CD4-positive, alpha-beta memory T cell (primary cell): ENCODE results near the gene COLGALT1. TPM values are rescaled to one million over a fixed set of nuclear protein-coding genes. Genes with fewer than 3 reads are reported as not detected.

Experiments used
- CTCF ChIA-PET: fragments of 350-600 bp; sonication (Branson Sonifier 250); formaldehyde crosslinking; loops from one replicate; lab custom pipeline; 2021; ENCODE audit warnings: inconsistent platforms; ENCODE audit not compliant: partially characterized antibody; lab: Charles Lee
- POLR2A ChIA-PET: fragments of 350-600 bp; sonication (Branson Sonifier 250); formaldehyde crosslinking; loops from one replicate; lab custom pipeline; 2021; ENCODE audit not compliant: partially characterized antibody; lab: Charles Lee
- DNase-seq, 5 donors: peaks; one replicate each; pipeline versions ENCODE4 v3.0.0 to v3.0.0-alpha.2; 2020 to 2022; ENCODE audit warnings: mixed read lengths in 1 of 5
- H3K27ac ChIP-seq: one replicate; pipeline ENCODE4 v1.7.0; 2013; ENCODE audit warnings: low read depth, low read length
- H3K27me3 ChIP-seq: 2 replicates; pipeline ENCODE4 v1.7.0; 2013; ENCODE audit warnings: mild to moderate bottlenecking, low read length, moderate library complexity; ENCODE audit not compliant: insufficient read depth
- H3K36me3 ChIP-seq: 2 replicates; pipeline ENCODE4 v1.7.0; 2013; ENCODE audit warnings: mild to moderate bottlenecking, low read length, moderate library complexity; ENCODE audit not compliant: insufficient read depth
- H3K4me1 ChIP-seq: 2 replicates; pipeline ENCODE4 v1.7.0; 2013; ENCODE audit warnings: mild to moderate bottlenecking, low read length, moderate library complexity; ENCODE audit not compliant: insufficient read depth
- H3K4me3 ChIP-seq, 2 donors: one replicate each; pipeline ENCODE4 v1.7.0; 2013; ENCODE audit warnings: low read length in 2 of 2, mild to moderate bottlenecking in 1 of 2
- H3K9me3 ChIP-seq, 2 donors: one replicate each; pipeline ENCODE4 v1.7.0; 2013; ENCODE audit warnings: low read length in 2 of 2, control low read depth in 1 of 2; ENCODE audit not compliant: control insufficient read depth in 1 of 2
- H3K27ac Mint-ChIP-seq, 7 donors: one replicate each; pipeline ENCODE4 v1.8.0; 2020 to 2021; ENCODE audit warnings: mixed read lengths in 7 of 7, mild to moderate bottlenecking in 6 of 7, inconsistent platforms in 3 of 7, moderate library complexity in 3 of 7
- H3K27me3 Mint-ChIP-seq, 2 donors: one replicate each; pipeline ENCODE4 v1.8.0; 2020 to 2021; ENCODE audit warnings: mixed read lengths in 2 of 2
- H3K36me3 Mint-ChIP-seq, 2 donors: one replicate each; pipeline ENCODE4 v1.8.0; 2020 to 2021; ENCODE audit warnings: mixed read lengths in 2 of 2, inconsistent platforms in 1 of 2, mild to moderate bottlenecking in 1 of 2
- H3K4me1 Mint-ChIP-seq, 4 donors: one replicate each; pipeline ENCODE4 v1.8.0; 2020 to 2021; ENCODE audit warnings: mixed read lengths in 4 of 4, mild to moderate bottlenecking in 1 of 4
- H3K4me3 Mint-ChIP-seq, 8 donors: one replicate each; pipeline ENCODE4 v1.8.0; 2020 to 2021; ENCODE audit warnings: mixed read lengths in 8 of 8, mild to moderate bottlenecking in 7 of 8, moderate library complexity in 6 of 8, inconsistent platforms in 3 of 8
- H3K9me3 Mint-ChIP-seq, 8 donors: one replicate each; pipeline ENCODE4 v1.8.0; 2020 to 2021; ENCODE audit warnings: mixed read lengths in 8 of 8, mild to moderate bottlenecking in 5 of 8, inconsistent platforms in 3 of 8, moderate library complexity in 1 of 8
- intact Hi-C: fragments of 100-400 bp; cut with micrococcal nuclease; formaldehyde crosslinking; loops from one replicate; pipeline ENCODE4 v1.15.1; 2023
- polyA plus RNA-seq, 2 donors: library from polyadenylated mRNA; unstranded; fragments of 300-500 nt; fragmentation: Illumina TruSeq; gene quantifications; one replicate each; pipeline ENCODE4 v1.2.3, GENCODE V29; 2021
- total RNA-seq, 2 experiments: library from RNA; stranded (reverse); gene quantifications; one replicate each; pipeline ENCODE4 v1.2.3, GENCODE V29; 2021

Gene COLGALT1
- total and polyA plus RNA-seq, 4 experiments from 2014 or later, result 14.1 to 74.7 (median 46.6) TPM

DNA sequence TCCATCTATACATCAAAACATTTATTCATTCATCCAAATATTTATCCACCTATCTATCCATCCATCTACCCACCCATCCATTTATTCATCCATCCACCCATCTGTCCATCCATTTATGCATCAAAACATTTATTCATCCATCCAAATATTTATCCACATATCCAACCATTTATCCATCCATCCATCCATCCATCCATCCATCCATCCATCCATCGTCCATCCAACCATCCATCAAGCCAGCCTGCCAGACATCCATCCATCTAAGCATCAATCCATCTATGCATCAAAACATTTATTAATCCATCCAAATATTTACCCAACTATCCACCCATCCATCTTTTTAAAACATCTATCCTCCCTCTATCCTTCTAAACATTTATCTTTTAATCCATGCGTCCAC, 70.5 kb downstream of the COLGALT1 start:
- Histone ChIP-seq H3K9me3 (no peaks in the 10 kb centered on the region), H3K36me3 (no peaks in the 10 kb centered on the region), H3K4me1 (no peaks in the 10 kb centered on the region), H3K27ac (no peak overlapping the region), H3K27me3 (no peaks in the 10 kb centered on the region), H3K4me3 (no peak overlapping the region)
- no peak for DNase-seq
- POLR2A ChIA-PET, result no interaction called here
- Mint-ChIP-seq H3K4me3 (peak overlapping the region in 1 of 8 donors; percentile 56), H3K27ac (no peak overlapping the region), H3K4me1 (peaks cover 0 to 7% (median 6%) of the 10 kb centered on the region in 4 donors), H3K27me3 (peaks cover 0 to 5% of the 10 kb centered on the region in 2 donors), H3K36me3 (no peaks in the 10 kb centered on the region), H3K9me3 (peaks cover 0 to 3% (median 0%) of the 10 kb centered on the region in 8 donors)
- CTCF ChIA-PET, result no interaction called here
- intact Hi-C loops, result no loop called here

DNA sequence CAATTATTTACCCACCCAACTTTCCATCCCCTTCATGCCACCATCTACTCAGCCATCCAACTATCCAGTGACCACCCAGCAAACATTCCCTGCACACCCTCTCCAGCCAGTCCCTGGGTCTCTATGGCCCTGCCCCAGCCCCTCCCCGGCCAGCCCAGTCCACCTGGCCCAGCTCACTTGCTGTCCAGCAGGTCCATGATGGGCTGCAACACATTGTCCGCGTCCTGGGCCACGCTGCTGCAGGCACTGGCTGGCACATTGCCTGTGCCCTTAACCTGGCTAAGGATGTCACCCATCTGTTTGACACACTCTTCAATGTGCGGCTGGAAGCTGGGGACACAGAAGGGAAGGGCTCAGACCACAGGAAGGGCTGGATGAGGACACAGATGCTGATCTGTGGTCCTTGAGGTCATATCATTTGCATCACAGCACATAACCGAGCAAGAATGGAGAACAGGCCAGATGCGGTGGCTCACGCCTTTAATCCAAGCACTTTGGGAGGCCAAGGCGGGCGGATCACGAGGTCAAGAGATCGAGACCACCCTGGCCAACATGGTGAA, 71.1 kb downstream of the COLGALT1 start:
- H3K4me3 ChIP-seq, result no peak overlapping the region
- ChIA-PET CTCF (no interaction called here), POLR2A (no interaction called here)
- Mint-ChIP-seq H3K27ac (no peak overlapping the region), H3K27me3 (peaks cover 0 to 5% of the 10 kb centered on the region in 2 donors), H3K4me3 (no peak overlapping the region), H3K9me3 (peaks cover 0 to 3% (median 0%) of the 10 kb centered on the region in 8 donors), H3K4me1 (peaks cover 0 to 7% (median 6%) of the 10 kb centered on the region in 4 donors), H3K36me3 (no peaks in the 10 kb centered on the region)
- H3K27ac ChIP-seq, result no peak overlapping the region
- no peaks in the 10 kb centered on the region for H3K9me3 ChIP-seq
- no peaks in the 10 kb centered on the region for H3K36me3 ChIP-seq
- no peaks in the 10 kb centered on the region for H3K4me1 ChIP-seq
- intact Hi-C loops, result no loop called here
- DNase-seq, result no peak
- no peaks in the 10 kb centered on the region for H3K27me3 ChIP-seq

DNA sequence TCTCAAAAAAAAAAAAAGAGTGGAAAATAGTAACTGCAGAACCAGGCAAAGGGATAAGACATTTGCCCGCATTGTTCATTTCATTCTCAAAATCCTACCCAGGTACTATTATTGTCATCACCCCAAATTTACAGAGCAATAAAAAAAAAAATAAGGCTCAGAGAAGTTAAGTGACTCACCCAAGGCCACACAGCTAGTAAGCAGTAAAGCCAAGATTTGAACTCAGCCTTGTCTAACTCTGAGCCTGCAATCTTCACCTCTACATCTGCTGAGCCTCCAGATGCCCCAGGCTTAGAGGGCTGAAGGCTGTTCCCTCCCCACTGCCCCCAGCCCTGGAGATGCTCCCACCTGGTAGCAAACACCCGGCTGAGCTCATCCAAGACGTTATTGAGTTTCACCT, 71.7 kb downstream of the COLGALT1 start:
- Mint-ChIP-seq H3K27ac (no peak overlapping the region), H3K9me3 (no peaks in the 10 kb centered on the region), H3K36me3 (no peaks in the 10 kb centered on the region), H3K4me3 (no peak overlapping the region), H3K27me3 (peaks cover 0 to 5% of the 10 kb centered on the region in 2 donors), H3K4me1 (peaks cover 0 to 6% (median 4%) of the 10 kb centered on the region in 4 donors)
- DNase-seq, result no peak
- intact Hi-C loops, result no loop called here
- Histone ChIP-seq H3K36me3 (no peaks in the 10 kb centered on the region), H3K4me3 (no peak overlapping the region), H3K9me3 (no peaks in the 10 kb centered on the region), H3K27ac (no peak overlapping the region), H3K27me3 (no peaks in the 10 kb centered on the region), H3K4me1 (no peaks in the 10 kb centered on the region)
- CTCF ChIA-PET, result interaction anchor here (0.6 kb wide), 1 partner anchor 370 kb away, joined by 3 read pairs; no protein-coding TSS in a partner anchor
- POLR2A ChIA-PET, result no interaction called here

- POLR2A ChIA-PET, result no interaction called here
- Histone ChIP-seq H3K27me3 (no peaks in the 10 kb centered on the region), H3K4me1 (no peaks in the 10 kb centered on the region), H3K9me3 (no peaks in the 10 kb centered on the region), H3K27ac (no peak overlapping the region), H3K4me3 (no peak overlapping the region), H3K36me3 (no peaks in the 10 kb centered on the region)
- Mint-ChIP-seq H3K27ac (no peak overlapping the region), H3K27me3 (peaks cover 0 to 5% of the 10 kb centered on the region in 2 donors), H3K4me3 (no peak overlapping the region), H3K9me3 (no peaks in the 10 kb centered on the region), H3K36me3 (no peaks in the 10 kb centered on the region), H3K4me1 (peaks cover 0 to under 1% (median 0%) of the 10 kb centered on the region in 4 donors)
- DNase-seq, result no peak
- CTCF ChIA-PET, result no interaction called here
- intact Hi-C loops, result no loop called here
Measured at GRCh38 chr19:17627921-17628320, 72.5 kb downstream of the COLGALT1 start.

DNA sequence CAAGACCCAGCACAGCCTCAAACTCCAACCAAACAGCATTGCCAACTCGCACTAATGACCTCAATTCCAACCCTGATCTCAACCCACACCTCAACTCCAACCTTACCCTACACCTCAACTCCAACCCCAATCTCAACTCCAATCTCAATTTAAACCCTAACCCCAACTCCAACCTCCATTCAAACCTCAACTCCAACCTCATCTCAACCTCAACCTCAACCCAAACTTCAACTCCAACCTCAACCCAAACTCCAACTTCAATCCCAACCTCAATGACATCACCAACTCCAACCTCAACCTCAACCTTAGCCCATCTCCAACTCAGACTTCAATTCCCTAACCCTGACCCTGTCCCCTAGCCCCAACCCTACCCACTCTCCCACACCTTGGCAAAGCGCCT, 74.3 kb downstream of the COLGALT1 start:
- Histone ChIP-seq H3K9me3 (no peaks in the 10 kb centered on the region), H3K27me3 (no peaks in the 10 kb centered on the region), H3K4me3 (no peak overlapping the region), H3K4me1 (no peaks in the 10 kb centered on the region), H3K36me3 (no peaks in the 10 kb centered on the region), H3K27ac (no peak overlapping the region)
- H3K4me1 Mint-ChIP-seq, result no peaks in the 10 kb centered on the region
- intact Hi-C loops, result no loop called here
- no peak overlapping the region for H3K4me3 Mint-ChIP-seq
- ChIA-PET CTCF (no interaction called here), POLR2A (no interaction called here)
- peaks cover 0 to 5% of the 10 kb centered on the region in 2 donors for H3K27me3 Mint-ChIP-seq
- no peaks in the 10 kb centered on the region for H3K36me3 Mint-ChIP-seq
- no peak overlapping the region for H3K27ac Mint-ChIP-seq
- no peak for DNase-seq
- no peaks in the 10 kb centered on the region for H3K9me3 Mint-ChIP-seq

DNA sequence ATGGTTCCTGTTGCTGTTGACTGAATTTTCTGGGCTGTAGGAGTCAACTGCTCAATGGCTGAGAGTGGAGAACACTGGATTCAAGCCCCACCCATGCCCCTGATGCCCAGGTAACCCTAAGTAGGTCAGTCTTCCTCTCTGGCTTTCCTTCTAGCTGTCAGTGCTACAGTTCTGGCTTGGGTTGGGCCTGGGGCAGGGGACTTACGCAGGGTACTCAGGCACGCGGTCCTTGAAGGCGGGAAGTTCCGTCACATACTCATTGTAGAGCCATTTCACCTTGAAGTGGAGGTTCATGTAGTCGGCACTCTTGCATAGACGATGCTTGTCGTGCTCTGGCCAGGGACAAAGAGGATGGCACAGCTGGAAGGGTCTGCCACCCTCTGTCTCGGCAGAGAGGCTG, 77.1 kb downstream of the COLGALT1 start:
- H3K36me3 ChIP-seq, result no peaks in the 10 kb centered on the region
- H3K27me3 ChIP-seq, result no peaks in the 10 kb centered on the region
- Mint-ChIP-seq H3K9me3 (no peaks in the 10 kb centered on the region), H3K4me1 (no peaks in the 10 kb centered on the region), H3K36me3 (no peaks in the 10 kb centered on the region), H3K4me3 (no peak overlapping the region), H3K27me3 (peaks cover 3 to 6% of the 10 kb centered on the region in 2 donors), H3K27ac (no peak overlapping the region)
- intact Hi-C loops, result no loop called here
- H3K27ac ChIP-seq, result no peak overlapping the region
- no peaks in the 10 kb centered on the region for H3K4me1 ChIP-seq
- ChIA-PET POLR2A (no interaction called here), CTCF (no interaction called here)
- no peak for DNase-seq
- H3K4me3 ChIP-seq, result no peak overlapping the region
- no peaks in the 10 kb centered on the region for H3K9me3 ChIP-seq
